ENCODE measurements around the gene GPR179.

The GPR179 gene

GRCh38 chr17:38350035-38350434, 6.3 kb upstream of the GPR179 start:
- no peak for DNase-seq (ENCODE audit: low read depth, low spot score)
- H3K4me3 ChIP-seq (ENCODE audit: low read length): no peak overlapping the region

GRCh38 chr17:38349097-38349730, 5.5 kb upstream of the GPR179 start:
- DNase-seq (ENCODE audit: low read depth, low spot score): peak; percentile 79

GRCh38 chr17:38345743-38346142, 2.0 kb upstream of the GPR179 start:
- H3K4me3 ChIP-seq (ENCODE audit: low read length): no peak overlapping the region
- no peak for DNase-seq (ENCODE audit: low read depth, low spot score)

More at GRCh38 chr17:38349097-38349730, 5.5 kb upstream of the GPR179 start:
- H3K4me3 ChIP-seq (ENCODE audit: low read length): no peak overlapping the region

GRCh38 chr17:38344420-38344745, 627 bp upstream of the GPR179 start:
- DNase-seq (ENCODE audit: low read depth, low spot score): no peak
- no peak overlapping the region for H3K4me3 ChIP-seq (ENCODE audit: low read length)

- no peak overlapping the region for H3K4me3 ChIP-seq (ENCODE audit: low read length)
- DNase-seq (ENCODE audit: low read depth, low spot score): no peak
Observed at GRCh38 chr17:38342886-38343607, 709 bp downstream of the GPR179 start.

- no peak for DNase-seq (ENCODE audit: low read depth, low spot score)
Observed at GRCh38 chr17:38341035-38341721, 2.6 kb downstream of the GPR179 start.

GRCh38 chr17:38339891-38340290, 3.9 kb downstream of the GPR179 start:
- no peak for DNase-seq (ENCODE audit: low read depth, low spot score)
- H3K4me3 ChIP-seq (ENCODE audit: low read length): no peak overlapping the region

More at GRCh38 chr17:38341035-38341721, 2.6 kb downstream of the GPR179 start:
- H3K4me3 ChIP-seq (ENCODE audit: low read length): no peak overlapping the region

- DNase-seq (ENCODE audit: low read depth, low spot score): no peak
- H3K4me3 ChIP-seq (ENCODE audit: low read length): no peak overlapping the region
Observed at GRCh38 chr17:38338535-38338934, 5.2 kb downstream of the GPR179 start.

- DNase-seq (ENCODE audit: low read depth, low spot score): no peak
- no peak overlapping the region for H3K4me3 ChIP-seq (ENCODE audit: low read length)
Observed at GRCh38 chr17:38338053-38338452, 5.7 kb downstream of the GPR179 start.

- no peak overlapping the region for H3K4me3 ChIP-seq (ENCODE audit: low read length)
- DNase-seq (ENCODE audit: low read depth, low spot score): no peak
Observed at GRCh38 chr17:38336838-38337237, 6.9 kb downstream of the GPR179 start.

- DNase-seq (ENCODE audit: low read depth, low spot score): no peak
Observed at GRCh38 chr17:38334480-38335364, 9.0 kb downstream of the GPR179 start.

GRCh38 chr17:38333635-38334295, 10.0 kb downstream of the GPR179 start:
- no peak overlapping the region for H3K4me3 ChIP-seq (ENCODE audit: low read length)
- no peak for DNase-seq (ENCODE audit: low read depth, low spot score)

More at GRCh38 chr17:38334480-38335364, 9.0 kb downstream of the GPR179 start:
- no peak overlapping the region for H3K4me3 ChIP-seq (ENCODE audit: low read length)

- no peak overlapping the region for H3K4me3 ChIP-seq (ENCODE audit: low read length)
- DNase-seq (ENCODE audit: low read depth, low spot score): no peak
Observed at GRCh38 chr17:38332735-38333134, 11.0 kb downstream of the GPR179 start.

GRCh38 chr17:38330941-38331411, 12.8 kb downstream of the GPR179 start:
- no peak overlapping the region for H3K4me3 ChIP-seq (ENCODE audit: low read length)
- DNase-seq (ENCODE audit: low read depth, low spot score): no peak

- no peak for DNase-seq (ENCODE audit: low read depth, low spot score)
- no peak overlapping the region for H3K4me3 ChIP-seq (ENCODE audit: low read length)
Observed at GRCh38 chr17:38329808-38330730, 13.7 kb downstream of the GPR179 start.

GRCh38 chr17:38329284-38329683, 14.5 kb downstream of the GPR179 start:
- DNase-seq (ENCODE audit: low read depth, low spot score): no peak
- no peak overlapping the region for H3K4me3 ChIP-seq (ENCODE audit: low read length)

- H3K4me3 ChIP-seq (ENCODE audit: low read length): no peak overlapping the region
- DNase-seq (ENCODE audit: low read depth, low spot score): no peak
Observed at GRCh38 chr17:38328620-38329019, 15.1 kb downstream of the GPR179 start.

GRCh38 chr17:38327936-38328335, 15.8 kb downstream of the GPR179 start:
- DNase-seq (ENCODE audit: low read depth, low spot score): no peak
- H3K4me3 ChIP-seq (ENCODE audit: low read length): no peak overlapping the region
